H1 (cell line): ENCODE results near the gene NTN4. TPM values are rescaled to one million over a fixed set of nuclear protein-coding genes. Genes with fewer than 3 reads are reported as not detected.

ENCODE experiments used
- JUN ChIP-seq: IDR thresholded peaks from 2 replicates; pipeline ENCODE4 v1.6.1; 2011; ENCODE audit warnings: low read depth, mild to moderate bottlenecking, improper control_type of control experiment, low read length
- USF2 ChIP-seq: IDR thresholded peaks from 2 replicates; pipeline ENCODE4 v1.6.1; 2011; ENCODE audit warnings: low read length, improper control_type of control experiment
- polyA plus RNA-seq, 7 experiments: library from polyadenylated mRNA; depleted of rRNA in 3 of 7; stranded (reverse) in 5 of 7; unstranded in 2 of 7; fragments of >200 nt in 5 of 7; fragments of 200-250 nt in 2 of 7; gene quantifications; 1 replicate in 5 of 7; 2 replicates in 1 of 7; 4 replicates in 1 of 7; pipeline versions ENCODE4 v1.2.1 to v1.2.3, GENCODE V29; 2011 to 2013; ENCODE audit warnings: missing spikeins in 2 of 7, mixed read lengths in 2 of 7
- total RNA-seq: library from RNA; stranded (reverse); fragmentation: NEBNext Ultra II Directional; extraction: Animal tissue kit (Norgen Biotek cat#: 25700); gene quantifications from 2 replicates; pipeline ENCODE4 v1.2.1, GENCODE V29; 2021

The NTN4 gene
- total and polyA plus RNA-seq, 2 of the 8 experiments (the other 6 are each of a cell fraction or from before 2014, with no cell fraction given): 0.74 to 1.3 TPM

- TF ChIP-seq JUN (0 out of 2 replicates have a peak, but pooled peaks have one; percentile 18), USF2 (no peak)
- TF ChIP-seq, all 59 proteins: peak for 13
Observed at GRCh38 chr12:95623554-95624170, 166.9 kb downstream of the NTN4 start (continued).
